B cell (primary cell): ENCODE measurements around the gene NINJ2. TPM values are rescaled to one million over a fixed set of nuclear protein-coding genes. Genes with fewer than 3 reads are reported as not detected.
A peak's percentile ranks its signal among the peaks of the same experiment; 100 is the strongest.

Experiments used
- ATAC-seq: fragments of 200-7000 bp; cut with Tn5 transposase; one replicate; pipeline ENCODE4 v1.10.0; 2021; ENCODE audit warnings: low read depth, mild to moderate bottlenecking, moderate number of reproducible peaks, moderate library complexity
- CTCF ChIA-PET: fragments of 350-600 bp; sonication (Branson Sonifier 250); formaldehyde crosslinking; loops from one replicate; lab custom pipeline; 2021; ENCODE audit warnings: antibody characterized with exemption, inconsistent platforms; lab: Charles Lee
- POLR2A ChIA-PET: fragments of 350-600 bp; sonication (Branson Sonifier 250); formaldehyde crosslinking; loops from one replicate; lab custom pipeline; 2021; ENCODE audit warnings: antibody characterized with exemption; lab: Charles Lee
- DNase-seq: peaks from one replicate; pipeline ENCODE4 v3.0.0; 2013
- H2AFZ ChIP-seq: 2 replicates; pipeline ENCODE4 v1.6.1; 2012; ENCODE audit warnings: mild to moderate bottlenecking, low read depth, low read length; ENCODE audit not compliant: insufficient read depth, poor library complexity, severe bottlenecking
- H3K27ac ChIP-seq, 2 donors: 1 replicate in 1 of 2; 2 replicates in 1 of 2; pipeline ENCODE4 v1.5.1; 2012 to 2013; ENCODE audit warnings: low read length in 2 of 2, mild to moderate bottlenecking in 2 of 2, moderate library complexity in 1 of 2
- H3K27me3 ChIP-seq, 4 experiments: fragments of 200-600 bp in 1 of 4; sonication (generic) in 1 of 4; replicated peaks in 1 of 4; 1 replicate in 2 of 4; 2 replicates in 2 of 4; pipeline versions ENCODE4 v1.6.1 to v1.7.0; 2013 to 2016; ENCODE audit warnings: low read length in 3 of 4, mild to moderate bottlenecking in 2 of 4, mixed read lengths in 1 of 4, moderate library complexity in 1 of 4; ENCODE audit not compliant: insufficient read depth in 4 of 4, control insufficient read depth in 3 of 4; ENCODE audit errors: control extremely low read depth in 1 of 4
- H3K36me3 ChIP-seq, 2 experiments: replicated peaks in 1 of 2; 1 replicate in 1 of 2; 2 replicates in 1 of 2; pipeline versions ENCODE4 v1.6.1 to v1.7.1; 2013; ENCODE audit warnings: low read length in 1 of 2; ENCODE audit not compliant: insufficient read depth in 2 of 2, control insufficient read depth in 1 of 2; ENCODE audit errors: control extremely low read depth in 1 of 2, extremely low read depth in 1 of 2
- H3K4me1 ChIP-seq, 2 donors: fragments of 200-600 bp in 1 of 2; sonication (generic) in 1 of 2; 1 replicate in 1 of 2; 2 replicates in 1 of 2; pipeline versions ENCODE4 v1.5.1 to v1.6.1; 2013 to 2017; ENCODE audit warnings: low read length in 2 of 2; ENCODE audit not compliant: control insufficient read depth in 2 of 2, insufficient read depth in 2 of 2
- H3K4me2 ChIP-seq: replicated peaks from 2 replicates; pipeline ENCODE3; 2012; ENCODE audit warnings: mild to moderate bottlenecking, low read depth, low read length; ENCODE audit not compliant: poor library complexity, severe bottlenecking
- H3K4me3 ChIP-seq, 5 experiments: fragments of 200-600 bp in 1 of 5; sonication (generic) in 1 of 5; 1 replicate in 3 of 5; 2 replicates in 2 of 5; pipeline versions ENCODE4 v1.5.1 to v1.7.0; 2011 to 2016; ENCODE audit warnings: low read length in 4 of 5, mild to moderate bottlenecking in 4 of 5, low read depth in 2 of 5, control low read depth in 1 of 5, moderate library complexity in 1 of 5; ENCODE audit not compliant: insufficient read depth in 1 of 5; ENCODE audit errors: control extremely low read depth in 1 of 5, extremely low read depth in 1 of 5
- H3K79me2 ChIP-seq: fragments of 200-600 bp; sonication (generic); one replicate; pipeline ENCODE4 v1.6.0; 2016; ENCODE audit warnings: low read length; ENCODE audit not compliant: control insufficient read depth, insufficient read depth
- H3K9ac ChIP-seq: fragments of 200-600 bp; sonication (generic); 2 replicates; pipeline ENCODE4 v1.6.1; 2017; ENCODE audit warnings: mild to moderate bottlenecking, low read length, moderate library complexity
- H3K9me3 ChIP-seq, 3 donors: one replicate each; pipeline versions ENCODE4 v1.6.1 to v1.7.1; 2013; ENCODE audit warnings: low read length in 2 of 3; ENCODE audit not compliant: control insufficient read depth in 2 of 3, insufficient read depth in 1 of 3; ENCODE audit errors: control extremely low read depth in 1 of 3
- H4K20me1 ChIP-seq: 2 replicates; pipeline ENCODE4 v1.6.0; 2012; ENCODE audit warnings: mild to moderate bottlenecking, low read length; ENCODE audit not compliant: insufficient read depth, control insufficient read depth, poor library complexity, severe bottlenecking
- H3K27ac Mint-ChIP-seq: one replicate; pipeline ENCODE4 v1.8.0; 2021; ENCODE audit warnings: mixed read lengths
- H3K27me3 Mint-ChIP-seq: one replicate; pipeline ENCODE4 v1.8.0; 2021; ENCODE audit warnings: mixed read lengths
- H3K4me1 Mint-ChIP-seq: one replicate; pipeline ENCODE4 v1.8.0; 2021; ENCODE audit warnings: mixed read lengths
- H3K4me3 Mint-ChIP-seq: one replicate; pipeline ENCODE4 v1.8.0; 2021; ENCODE audit warnings: mixed read lengths
- H3K9me3 Mint-ChIP-seq: one replicate; pipeline ENCODE4 v1.8.0; 2022; ENCODE audit warnings: mixed read lengths; ENCODE audit not compliant: insufficient read depth
- CTCF ChIP-seq: fragments of 200-600 bp; IDR thresholded peaks from one replicate; pipeline ENCODE4 v1.8.0; 2022; ENCODE audit warnings: antibody characterized with exemption, mild to moderate bottlenecking
- EZH2 ChIP-seq: IDR thresholded peaks from 2 replicates; pipeline ENCODE4 v1.6.1; 2012; ENCODE audit warnings: borderline replicate concordance, low read depth, mild to moderate bottlenecking, moderate library complexity, low read length; ENCODE audit not compliant: insufficient read depth, poor library complexity, severe bottlenecking
- WGBS: methylation state at CpG from one replicate; pipeline ENCODE4 v1.1.5; 2013; ENCODE audit warnings: missing lambda C conversion rate; ENCODE audit not compliant: insufficient coverage; 5-methylcytosine and 5-hydroxymethylcytosine counted together
- intact Hi-C: fragments of 100-400 bp; cut with micrococcal nuclease; formaldehyde crosslinking; loops from one replicate; pipeline ENCODE4 v1.10.0; 2022
- polyA plus RNA-seq: library from polyadenylated mRNA; depleted of rRNA; stranded (reverse); fragments of >200 nt; gene quantifications from 2 replicates; pipeline ENCODE4 v1.2.3, GENCODE V29; 2012
- total RNA-seq, 2 donors: library from RNA; stranded (reverse); fragments of 120-200 nt in 1 of 2; gene quantifications; 1 replicate in 1 of 2; 2 replicates in 1 of 2; pipeline versions ENCODE4 v1.2.3 to v1.2.4, GENCODE V29; 2013 to 2022

The NINJ2 gene
- total and polyA plus RNA-seq, 2 donors (not counting 1 experiment from before 2014, with no cell fraction given): 2.9 to 10.2 TPM

- WGBS: 24% methylated on average over 13 of the region's 16 CpGs
- Mint-ChIP-seq H3K27ac (peak overlapping the region; percentile 4), H3K4me3 (no peak overlapping the region), H3K4me1 (peaks cover 16% of the 10 kb centered on the region), H3K9me3 (no peaks in the 10 kb centered on the region), H3K27me3 (no peaks in the 10 kb centered on the region)
- peak overlapping the region; percentile 11 for H2AFZ ChIP-seq
- no peak overlapping the region for H3K4me3 ChIP-seq
- H3K4me1 ChIP-seq: peaks cover 5 to 16% of the 10 kb centered on the region in 2 donors
- peaks cover 0 to 5% (median 0%) of the 10 kb centered on the region in 4 experiments for H3K27me3 ChIP-seq
- H4K20me1 ChIP-seq: no peaks in the 10 kb centered on the region
- no peak for TF ChIP-seq CTCF
- TF ChIP-seq EZH2: no peak
- DNase-seq: no peak
- no peaks in the 10 kb centered on the region for H3K79me2 ChIP-seq
- H3K36me3 ChIP-seq: no peaks in the 10 kb centered on the region
- intact Hi-C loops: no loop called here
- H3K9ac ChIP-seq: no peak overlapping the region
- no peaks in the 10 kb centered on the region for H3K9me3 ChIP-seq
- no peak overlapping the region for H3K27ac ChIP-seq
- ATAC-seq: peak; percentile 57
- ChIA-PET POLR2A (no interaction called here), CTCF (interaction anchor here (0.6 to 1.2 kb wide), 3 partner anchors 15 to 1031 kb away, joined by 3 to 11 read pairs (median 4); no protein-coding TSS in a partner anchor)
- H3K4me2 ChIP-seq: peak overlapping the region; percentile 6
Observed at GRCh38 chr12:591167-592023, 71.8 kb downstream of the NINJ2 start.

GRCh38 chr12:590206-590750, 73.0 kb downstream of the NINJ2 start:
- peaks cover 21% of the 10 kb centered on the region for H3K4me1 Mint-ChIP-seq
- H3K36me3 ChIP-seq: no peaks in the 10 kb centered on the region
- ATAC-seq: no peak
- H3K4me2 ChIP-seq: no peak overlapping the region
- intact Hi-C loops: no loop called here
- H3K9me3 ChIP-seq: no peaks in the 10 kb centered on the region
- no peak overlapping the region for H3K4me3 ChIP-seq
- peaks cover 5 to 16% of the 10 kb centered on the region in 2 donors for H3K4me1 ChIP-seq
- H3K27me3 ChIP-seq: peaks cover 0 to 5% (median 0%) of the 10 kb centered on the region in 4 experiments
- no peak overlapping the region for H3K4me3 Mint-ChIP-seq
- H3K27ac ChIP-seq: no peak overlapping the region
- no peaks in the 10 kb centered on the region for H3K9me3 Mint-ChIP-seq
- H3K79me2 ChIP-seq: no peaks in the 10 kb centered on the region
- no peak for DNase-seq
- CTCF ChIA-PET: no interaction called here
- no peak overlapping the region for H2AFZ ChIP-seq
- 83% methylated on average over 14 of the region's 14 CpGs for WGBS
- H3K27me3 Mint-ChIP-seq: no peaks in the 10 kb centered on the region
- TF ChIP-seq EZH2 (no peak), CTCF (no peak)
- no peak overlapping the region for H3K9ac ChIP-seq
- POLR2A ChIA-PET: no interaction called here
- no peak overlapping the region for H3K27ac Mint-ChIP-seq
- no peaks in the 10 kb centered on the region for H4K20me1 ChIP-seq
